Measurements from ENCODE around the gene RPS6KA2.

GRCh38 chr6:166579237-166579850 is 47.7 kb downstream of the RPS6KA2 start:
- TF ChIP-seq EZH2 (IDR thresholded peaks at IDR 0.05) (no peak), POLR2AphosphoS5 (IDR thresholded peaks at IDR 0.05; ENCODE audit: borderline replicate concordance, low read depth, low read length) (no peak), FOXP2 (optimal IDR thresholded peaks at IDR 0.05; ENCODE audit: control extremely low read depth, extremely low read length, insufficient read depth) (no peak)

Measured in SK-N-MC (cell line).